A549 (cell line): ENCODE results near the gene KRT84. TPM values are rescaled to one million over a fixed set of nuclear protein-coding genes. Genes with fewer than 3 reads are reported as not detected.
A peak's percentile ranks its signal among the peaks of the same experiment; 100 is the strongest.

ENCODE experiments used
- ATAC-seq, 2 experiments: fragments of 200-7000 bp in 1 of 2; fragments of >200 bp in 1 of 2; cut with Nextera tagmentation in 1 of 2; cut with Tn5 transposase in 1 of 2; 3 replicates each; pipeline versions ENCODE4 v1.8.0 to v1.9.1; 2018 to 2020; ENCODE audit warnings: mild to moderate bottlenecking in 1 of 2, moderate library complexity in 1 of 2
- CTCF ChIA-PET: fragments of 300-600 bp; sonication (Branson Sonifier 250); formaldehyde crosslinking; extraction: SDS; loops from one replicate; lab custom pipeline; 2021; ENCODE audit warnings: antibody characterized with exemption, inconsistent platforms; lab: Yijun Ruan, JAX
- POLR2A ChIA-PET: fragments of 350-600 bp; formaldehyde crosslinking; extraction: SDS; loops from one replicate; lab custom pipeline; 2021; ENCODE audit warnings: antibody characterized with exemption, inconsistent platforms; lab: Yijun Ruan, JAX
- DNase-seq, 2 experiments: peaks; one replicate each; pipeline versions ENCODE4 v3.0.0 to v3.0.0-alpha.2; 2011 to 2016; ENCODE audit warnings: low read depth in 1 of 2, low spot score in 1 of 2
- FAIRE-seq: peaks from 2 replicates; lab custom pipeline; 2011; peaks lifted over from hg19 to GRCh38; lab: Jason Lieb, UNC
- H3K27ac ChIP-seq, 2 experiments: fragments of >200 bp; sonication (Bioruptor Twin); formaldehyde crosslinking; 3 replicates each; pipeline ENCODE4 v1.5.1; 2016 to 2017
- H3K4me1 ChIP-seq: fragments of >200 bp; sonication (Bioruptor Twin); formaldehyde crosslinking; 3 replicates; pipeline ENCODE4 v1.6.1; 2016
- H3K4me2 ChIP-seq: fragments of >200 bp; sonication (Bioruptor Twin); formaldehyde crosslinking; 3 replicates; pipeline ENCODE4 v1.6.1; 2016
- H3K4me3 ChIP-seq: fragments of >200 bp; sonication (Bioruptor Twin); formaldehyde crosslinking; 3 replicates; pipeline ENCODE4 v1.5.1; 2016
- H3K9me3 ChIP-seq: fragments of >200 bp; sonication (Bioruptor Twin); formaldehyde crosslinking; 3 replicates; pipeline ENCODE4 v1.6.1; 2016
- CBX8 ChIP-seq: fragments of 200-600 bp; sonication (generic); IDR thresholded peaks from 2 replicates; pipeline ENCODE4 v1.6.1; 2016
- E2F6 ChIP-seq: IDR thresholded peaks from 2 replicates; pipeline ENCODE4 v1.6.1; 2012; ENCODE audit warnings: low read depth, borderline replicate concordance
- EHF ChIP-seq: fragments of 250-450 bp; sonication (Bioruptor Pico); IDR thresholded peaks from 2 replicates; pipeline ENCODE4 v1.5.0; 2020; ENCODE audit warnings: mild to moderate bottlenecking
- ESRRA ChIP-seq: fragments of 150-350 bp; IDR thresholded peaks from 2 replicates; pipeline ENCODE4 v1.6.1; 2014; ENCODE audit warnings: mild to moderate bottlenecking, low read length, borderline replicate concordance
- FOSB ChIP-seq: fragments of 250-450 bp; sonication (Bioruptor Pico); IDR thresholded peaks from 2 replicates; pipeline ENCODE4 v1.5.0; 2020; ENCODE audit warnings: mild to moderate bottlenecking, moderate library complexity
- FOSL2 ChIP-seq, 2 experiments: fragments of 450-650 bp in 1 of 2; fragments of >200 bp in 1 of 2; sonication (Bioruptor Twin) in 1 of 2; formaldehyde crosslinking; IDR thresholded peaks; 2 replicates each; pipeline versions ENCODE4 v1.5.0 to v1.6.1; 2016 to 2020; ENCODE audit warnings: mild to moderate bottlenecking in 1 of 2, moderate library complexity in 1 of 2
- FOXS1 ChIP-seq: fragments of 250-450 bp; sonication (Bioruptor Pico); IDR thresholded peaks from 2 replicates; pipeline ENCODE4 v1.5.0; 2020; ENCODE audit warnings: mild to moderate bottlenecking, moderate library complexity
- HOXB13 ChIP-seq: fragments of 250-450 bp; sonication (Bioruptor Pico); IDR thresholded peaks from 2 replicates; pipeline ENCODE4 v1.5.0; 2020; ENCODE audit warnings: low read depth, mild to moderate bottlenecking, moderate library complexity
- JUNB ChIP-seq: fragments of >200 bp; sonication (Bioruptor Twin); formaldehyde crosslinking; IDR thresholded peaks from 2 replicates; pipeline ENCODE4 v1.6.1; 2016
- KDM5A ChIP-seq: fragments of 200-600 bp; sonication (generic); IDR thresholded peaks from 2 replicates; pipeline ENCODE4 v1.6.1; 2016; ENCODE audit warnings: antibody characterized with exemption, mild to moderate bottlenecking
- NPAS2 ChIP-seq: fragments of 250-450 bp; sonication (Bioruptor Pico); IDR thresholded peaks from 2 replicates; pipeline ENCODE4 v1.8.0; 2022; ENCODE audit warnings: mild to moderate bottlenecking, moderate library complexity, borderline replicate concordance
- POLR2AphosphoS2 ChIP-seq: conservative IDR thresholded peaks from 2 replicates; pipeline ENCODE4 v1.6.1; 2012; ENCODE audit warnings: low read length, improper control_type of control experiment, inconsistent platforms
- RARB ChIP-seq: fragments of 250-450 bp; sonication (Bioruptor Pico); IDR thresholded peaks from 2 replicates; pipeline ENCODE4 v1.8.0; 2021; ENCODE audit warnings: mild to moderate bottlenecking, moderate library complexity
- TP53 ChIP-seq: fragments of 250-450 bp; sonication (Bioruptor Pico); IDR thresholded peaks from 2 replicates; pipeline ENCODE4 v1.5.0; 2021; ENCODE audit warnings: mild to moderate bottlenecking, moderate library complexity
- ZFP36 ChIP-seq: fragments of 450-650 bp; IDR thresholded peaks from 2 replicates; pipeline ENCODE4 v1.6.1; 2014; ENCODE audit warnings: borderline replicate concordance; ENCODE audit not compliant: partially characterized antibody
- WGBS: methylation state at CpG from one replicate; pipeline ENCODE4 v1.1.6; 2017; ENCODE audit errors: missing lambda C conversion rate; 5-methylcytosine and 5-hydroxymethylcytosine counted together
- polyA plus RNA-seq, 4 experiments: library from polyadenylated mRNA; depleted of rRNA in 3 of 4; stranded (reverse); fragments of >200 nt; fragmentation: RNase III in 1 of 4; extraction: RNeasy Plus Mini Kit Qiagen cat#74134 plus additional on column Dnase treatment in 1 of 4; gene quantifications; 2 replicates in 3 of 4; 3 replicates in 1 of 4; pipeline ENCODE4 v1.2.3, GENCODE V29; 2011 to 2017
- TF ChIP-seq, protein P1 (sequence below): fragments of 250-450 bp; sonication (Bioruptor Pico); IDR thresholded peaks from 2 replicates; pipeline ENCODE4 v1.5.0; 2021; ENCODE audit warnings: mild to moderate bottlenecking, moderate library complexity, borderline replicate concordance

KRT84 gene
- polyA plus RNA-seq, 2 of the 4 experiments (the other 2 are of a cell fraction) = not detected

DNA sequence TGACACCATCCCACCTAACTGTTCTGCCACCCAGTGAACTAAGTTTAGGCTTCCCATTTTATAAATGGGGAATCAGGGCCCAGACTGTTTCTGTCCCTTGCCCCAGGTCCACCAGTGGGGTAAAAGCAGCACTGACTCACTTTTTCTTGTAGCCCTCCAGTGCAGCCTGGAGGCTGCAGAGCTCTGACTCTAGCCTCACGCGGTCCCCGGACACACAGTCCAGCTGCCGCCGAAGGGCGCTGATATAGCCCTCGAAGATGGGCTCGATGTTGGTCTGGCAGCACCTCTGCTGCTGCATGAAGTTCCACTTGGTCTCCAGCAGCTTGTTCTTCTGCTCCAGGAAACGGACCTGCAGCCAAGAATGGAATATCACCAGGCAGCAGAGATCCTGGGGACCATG is 18.1 kb upstream of the KRT84 start:
- H3K9me3 ChIP-seq = no peaks in the 10 kb centered on the region
- H3K4me1 ChIP-seq = no peaks in the 10 kb centered on the region
- 92% methylated on average over 9 of the region's 9 CpGs for WGBS
- H3K4me3 ChIP-seq = no peak overlapping the region
- no peak for DNase-seq
- no peak for TF ChIP-seq FOSB (CRISPR knock-in tag)
- TF ChIP-seq POLR2AphosphoS2 = no peak
- no peak for TF ChIP-seq EHF (CRISPR knock-in tag)
- no peak for TF ChIP-seq NPAS2 (CRISPR knock-in tag)
- TF ChIP-seq FOXS1 (CRISPR knock-in tag) = no peak
- TF ChIP-seq, protein P1, sequence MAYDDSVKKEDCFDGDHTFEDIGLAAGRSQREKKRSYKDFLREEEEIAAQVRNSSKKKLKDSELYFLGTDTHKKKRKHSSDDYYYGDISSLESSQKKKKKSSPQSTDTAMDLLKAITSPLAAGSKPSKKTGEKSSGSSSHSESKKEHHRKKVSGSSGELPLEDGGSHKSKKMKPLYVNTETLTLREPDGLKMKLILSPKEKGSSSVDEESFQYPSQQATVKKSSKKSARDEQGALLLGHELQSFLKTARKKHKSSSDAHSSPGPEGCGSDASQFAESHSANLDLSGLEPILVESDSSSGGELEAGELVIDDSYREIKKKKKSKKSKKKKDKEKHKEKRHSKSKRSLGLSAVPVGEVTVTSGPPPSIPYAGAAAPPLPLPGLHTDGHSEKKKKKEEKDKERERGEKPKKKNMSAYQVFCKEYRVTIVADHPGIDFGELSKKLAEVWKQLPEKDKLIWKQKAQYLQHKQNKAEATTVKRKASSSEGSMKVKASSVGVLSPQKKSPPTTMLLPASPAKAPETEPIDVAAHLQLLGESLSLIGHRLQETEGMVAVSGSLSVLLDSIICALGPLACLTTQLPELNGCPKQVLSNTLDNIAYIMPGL = no peak
- no peak for TF ChIP-seq TP53 (CRISPR knock-in tag)
- no peak for TF ChIP-seq ESRRA
- ATAC-seq = no peak
- POLR2A ChIA-PET = no interaction called here
- no peak overlapping the region for H3K27ac ChIP-seq
- FAIRE-seq = no peak
- H3K4me2 ChIP-seq = no peak overlapping the region
- CTCF ChIA-PET = interaction anchor here (1.0 to 46.1 kb wide), 10 partner anchors 9 to 481 kb away, joined by 3 to 1221 read pairs (median 6); no protein-coding TSS in a partner anchor

DNA sequence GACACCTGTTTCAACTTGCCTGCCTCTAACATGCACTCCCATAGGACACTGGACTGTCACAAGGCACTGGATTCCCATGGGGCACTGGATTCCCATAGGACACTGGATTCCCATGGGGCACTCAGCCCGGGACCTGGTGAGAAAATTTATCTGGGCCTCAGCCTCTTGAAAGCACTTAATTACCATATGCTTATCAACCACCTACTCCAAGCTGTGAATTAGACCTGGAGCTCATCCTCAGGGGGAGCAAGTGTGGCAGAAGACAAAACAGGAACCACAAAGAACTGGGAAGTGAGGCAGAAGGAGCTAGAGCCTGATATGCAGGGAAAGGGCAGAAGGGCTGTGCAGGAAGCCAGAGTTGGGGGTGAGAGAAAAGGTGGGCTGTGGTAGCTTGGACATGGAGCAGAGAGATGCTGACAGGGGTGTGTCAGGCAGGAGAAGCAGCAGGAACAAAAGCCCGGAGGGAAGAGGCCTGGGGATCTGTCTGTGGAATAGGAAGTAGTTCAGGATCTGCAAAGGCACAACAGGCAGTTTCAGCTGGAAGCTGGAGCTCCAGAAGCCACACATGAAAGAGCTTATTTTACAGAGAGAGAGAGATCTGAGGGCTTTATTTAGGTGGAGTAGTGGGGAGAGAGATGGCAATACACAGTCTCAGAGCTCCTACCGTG is 17.6 kb upstream of the KRT84 start:
- Histone ChIP-seq H3K4me1 (no peaks in the 10 kb centered on the region), H3K9me3 (no peaks in the 10 kb centered on the region), H3K4me3 (no peak overlapping the region), H3K27ac (no peak overlapping the region), H3K4me2 (no peak overlapping the region)
- DNase-seq (no peak), FAIRE-seq (no peak), ATAC-seq (no peak)
- CTCF ChIA-PET = interaction anchor here (1.3 to 46.1 kb wide), 7 partner anchors 8 to 471 kb away, joined by 3 to 1221 read pairs (median 15); no protein-coding TSS in a partner anchor
- 66% methylated on average over 3 of the region's 3 CpGs for WGBS
- POLR2A ChIA-PET = no interaction called here
- no peak for TF ChIP-seq JUNB
- no peak for TF ChIP-seq EHF (CRISPR knock-in tag)
- TF ChIP-seq FOSB (CRISPR knock-in tag) = no peak
- TF ChIP-seq HOXB13 = no peak
- no peak for TF ChIP-seq NPAS2 (CRISPR knock-in tag)

DNA sequence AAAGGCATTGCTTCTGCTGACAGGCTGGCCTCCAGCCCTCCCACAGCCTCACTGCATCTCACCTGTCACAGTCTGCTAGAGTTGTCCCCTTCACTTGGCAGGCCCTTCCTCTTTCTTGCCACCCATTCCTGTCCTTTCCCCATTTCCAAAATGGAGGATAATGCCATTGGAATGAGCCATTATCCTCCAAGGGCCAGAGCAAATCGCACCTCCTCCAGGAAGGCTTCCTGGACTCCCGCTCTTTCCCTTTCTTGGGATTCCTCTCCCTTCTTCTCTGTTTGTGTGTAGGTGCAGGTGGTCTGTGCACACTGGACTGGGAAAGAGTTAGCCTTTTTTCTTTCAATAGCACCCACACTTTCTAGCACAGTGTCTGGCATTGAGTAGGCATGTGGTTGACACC is 16.9 kb upstream of the KRT84 start:
- CTCF ChIA-PET = interaction anchor here (0.6 to 46.1 kb wide), 7 partner anchors 11 to 471 kb away, joined by 3 to 1221 read pairs (median 10); no protein-coding TSS in a partner anchor
- FAIRE-seq = no peak

DNA sequence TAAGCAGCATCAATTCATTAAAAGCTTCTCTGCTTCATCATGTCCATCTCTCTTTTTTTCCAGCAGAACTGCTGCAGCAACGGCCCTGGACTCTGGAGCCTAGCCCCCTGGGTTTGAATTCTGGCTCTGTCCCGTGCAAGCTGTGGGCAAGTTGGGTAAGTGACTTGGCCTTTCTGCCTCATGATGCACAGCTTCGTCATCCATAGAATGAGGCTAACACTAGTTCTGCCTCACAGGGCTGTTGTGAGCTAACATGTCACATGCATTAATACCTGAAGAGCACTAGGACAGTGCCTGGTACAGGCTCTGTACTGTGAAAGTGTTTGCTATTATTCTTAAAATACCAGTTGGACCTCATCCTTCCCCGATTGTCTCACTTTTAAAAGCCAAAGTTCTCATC is 16.5 kb upstream of the KRT84 start:
- FAIRE-seq (no peak), ATAC-seq (no peak)
- TF ChIP-seq RARB (CRISPR knock-in tag) = no peak
- no peak for TF ChIP-seq JUNB
- no peak for TF ChIP-seq ESRRA
- no peak for TF ChIP-seq FOSB (CRISPR knock-in tag)
- no peak for TF ChIP-seq KDM5A
- no peak for TF ChIP-seq FOSL2 (IDR thresholded peaks at IDR 0.05)
- TF ChIP-seq FOSL2 (CRISPR knock-in tag; IDR thresholded peaks at IDR 0.05) = no peak
- no peak for TF ChIP-seq CBX8
- TF ChIP-seq, all 56 proteins: peak for 0
- ChIA-PET CTCF (interaction anchor here (0.6 to 46.1 kb wide), 9 partner anchors 11 to 472 kb away, joined by 3 to 1221 read pairs (median 9); partner anchors contain the start of gene KRT84), POLR2A (no interaction called here)
- Histone ChIP-seq H3K9me3 (no peaks in the 10 kb centered on the region), H3K27ac (no peak overlapping the region), H3K4me1 (no peaks in the 10 kb centered on the region), H3K4me2 (no peak overlapping the region), H3K4me3 (no peak overlapping the region)
- 57% methylated on average over 4 of the region's 4 CpGs for WGBS
- DNase-seq = no peak

More for the DNA sequence above, 16.9 kb upstream of the KRT84 start:
- ATAC-seq = no peak
- POLR2A ChIA-PET = no interaction called here
- Histone ChIP-seq H3K4me3 (no peak overlapping the region), H3K4me2 (no peak overlapping the region), H3K4me1 (no peaks in the 10 kb centered on the region), H3K9me3 (no peaks in the 10 kb centered on the region), H3K27ac (no peak overlapping the region)
- TF ChIP-seq ZFP36 = peak; percentile 44
- TF ChIP-seq E2F6 = no peak
- DNase-seq = no peak
- WGBS = 93% methylated on average over 2 of the region's 2 CpGs
